K562 (cell line): ENCODE data around the gene CTSD. TPM values are rescaled to one million over a fixed set of nuclear protein-coding genes. Genes with fewer than 3 reads are reported as not detected.
"Not testable (repeated sequence)": the region's sequence is repeated elsewhere in the genome, so short reads cannot be mapped to it uniquely, and the experiment has no call there.

ENCODE experiments used
- ATAC-seq: fragments of 200-7000 bp; cut with Tn5 transposase; 3 replicates; pipeline ENCODE4 v1.9.1; 2020; ENCODE audit warnings: moderate library complexity
- BruUV-seq: library from RNA; stranded (reverse); fragments of 400-500 nt; replicated peaks from 2 replicates; lab custom pipeline; 2021; lab: Mats Ljungman, UMichigan
- CTCF ChIA-PET: fragments of 300-600 bp; formaldehyde crosslinking; extraction: SDS; loops from one replicate; lab custom pipeline; 2021; ENCODE audit warnings: low intra/inter-chr PET ratio; lab: Yijun Ruan, JAX
- POLR2A ChIA-PET: fragments of 300-600, 350-650 bp; sonication (Branson Sonifier 250); formaldehyde crosslinking; extraction: SDS; loops from one replicate; lab custom pipeline; 2021; ENCODE audit warnings: antibody characterized with exemption, inconsistent platforms; lab: Yijun Ruan, JAX
- DNase-seq, 4 experiments: peaks; one replicate each; pipeline versions ENCODE4 v3.0.0 to v3.0.0-alpha.2; 2011 to 2018; ENCODE audit warnings: low spot score in 3 of 4, mixed read lengths in 3 of 4; ENCODE audit errors: extremely low read depth in 1 of 4
- FAIRE-seq: peaks from 2 replicates; lab custom pipeline; 2011; peaks lifted over from hg19 to GRCh38; lab: Jason Lieb, UNC
- H2AFZ ChIP-seq: 2 replicates; pipeline ENCODE4 v1.6.0; 2011; ENCODE audit warnings: low read depth, low read length, control low read depth, inconsistent platforms
- H3K27ac ChIP-seq: fragments of 200-600 bp; 3 replicates; pipeline ENCODE4 v1.8.0; 2011; ENCODE audit warnings: low read depth, mild to moderate bottlenecking, control low read depth, inconsistent platforms, low read length, moderate library complexity, mixed read lengths; ENCODE audit errors: extremely low read depth
- H3K27me3 ChIP-seq, 2 experiments: fragments of 300-600 bp in 1 of 2; 2 replicates in 1 of 2; 3 replicates in 1 of 2; pipeline versions ENCODE4 v1.6.0 to v1.8.0; 2011; ENCODE audit warnings: inconsistent platforms in 2 of 2, low read length in 2 of 2, mild to moderate bottlenecking in 1 of 2, mixed read lengths in 1 of 2, moderate library complexity in 1 of 2; ENCODE audit not compliant: control insufficient read depth in 2 of 2, insufficient read depth in 2 of 2
- H3K36me3 ChIP-seq: fragments of 300-600 bp; 3 replicates; pipeline ENCODE4 v1.8.0; 2011; ENCODE audit warnings: mild to moderate bottlenecking, low read length, inconsistent platforms; ENCODE audit not compliant: control insufficient read depth, insufficient read depth
- H3K4me1 ChIP-seq, 2 experiments: fragments of 200-600 bp in 1 of 2; replicated peaks in 1 of 2; 2 replicates in 1 of 2; 3 replicates in 1 of 2; pipeline versions ENCODE4 v1.5.1 to v1.8.0; 2011; ENCODE audit warnings: inconsistent platforms in 2 of 2, low read length in 2 of 2, mild to moderate bottlenecking in 1 of 2, mixed read lengths in 1 of 2, moderate library complexity in 1 of 2; ENCODE audit not compliant: control insufficient read depth in 2 of 2, insufficient read depth in 2 of 2
- H3K4me2 ChIP-seq: 2 replicates; pipeline ENCODE4 v1.6.1; 2011; ENCODE audit warnings: low read length, control low read depth, inconsistent platforms, mixed read lengths; ENCODE audit not compliant: insufficient read depth
- H3K4me3 ChIP-seq: fragments of 200-600 bp; sonication (generic), shearing (Covaris generic); 2 replicates; pipeline ENCODE4 v1.5.1; 2016; ENCODE audit warnings: control low read depth, inconsistent platforms
- H3K79me2 ChIP-seq: fragments of 200-600 bp; 3 replicates; pipeline ENCODE4 v1.8.0; 2011; ENCODE audit warnings: low read length, inconsistent platforms; ENCODE audit not compliant: control insufficient read depth, insufficient read depth
- H3K9ac ChIP-seq, 2 experiments: 2 replicates each; pipeline versions ENCODE4 v1.6.0 to v1.6.1; 2011; ENCODE audit warnings: low read depth in 2 of 2, low read length in 2 of 2, control low read depth in 1 of 2, inconsistent platforms in 1 of 2, mild to moderate bottlenecking in 1 of 2, mixed read lengths in 1 of 2; ENCODE audit not compliant: insufficient read depth in 1 of 2
- H3K9me1 ChIP-seq: one replicate; pipeline ENCODE4 v1.6.0; 2011; ENCODE audit warnings: inconsistent platforms, mild to moderate bottlenecking, low read length, moderate library complexity; ENCODE audit not compliant: control insufficient read depth, insufficient read depth
- H3K9me3 ChIP-seq: replicated peaks from 2 replicates; pipeline ENCODE4 v1.5.1; 2011; ENCODE audit warnings: low read depth, low read length, inconsistent platforms; ENCODE audit not compliant: control insufficient read depth, insufficient read depth
- H4K20me1 ChIP-seq: replicated peaks from 2 replicates; pipeline ENCODE4 v1.6.1; 2011; ENCODE audit warnings: low read length, inconsistent platforms, mixed read lengths; ENCODE audit not compliant: control insufficient read depth, insufficient read depth
- CTBP1 ChIP-seq: fragments of 450-650 bp; IDR thresholded peaks from 2 replicates; pipeline ENCODE4 v1.6.1; 2016; ENCODE audit warnings: borderline replicate concordance
- E2F8 ChIP-seq: fragments of 450-650 bp; IDR thresholded peaks from 2 replicates; pipeline ENCODE4 v1.7.1; 2018; ENCODE audit warnings: mild to moderate bottlenecking, low read depth; ENCODE audit not compliant: partially characterized antibody
- YY1 ChIP-seq, 3 experiments: IDR thresholded peaks; 2 replicates each; pipeline ENCODE4 v1.6.1; 2011; ENCODE audit warnings: low read length in 2 of 3, mild to moderate bottlenecking in 2 of 3, moderate library complexity in 2 of 3, borderline replicate concordance in 1 of 3, control low read depth in 1 of 3, low read depth in 1 of 3; ENCODE audit not compliant: insufficient read depth in 3 of 3, insufficient replicate concordance in 2 of 3, control insufficient read depth in 1 of 3, insufficient read length in 1 of 3; ENCODE audit errors: extremely low read depth in 1 of 3
- ZNF444 ChIP-seq: fragments of 250-450 bp; sonication (Bioruptor Pico); IDR thresholded peaks from 2 replicates; pipeline ENCODE4 v1.4.0; 2020; ENCODE audit warnings: mild to moderate bottlenecking, moderate library complexity
- ZNF592 ChIP-seq: fragments of 450-650 bp; IDR thresholded peaks from 2 replicates; pipeline ENCODE4 v1.6.1; 2017; ENCODE audit warnings: antibody characterized with exemption, mild to moderate bottlenecking
- WGBS: fragments of 100-300 bp; shearing (Covaris generic); methylation state at CpG from one replicate; pipeline ENCODE4 v1.1.6; 2016; ENCODE audit warnings: low coverage, mixed read lengths; ENCODE audit not compliant: insufficient coverage; ENCODE audit errors: missing lambda C conversion rate; 5-methylcytosine and 5-hydroxymethylcytosine counted together
- in situ Hi-C: fragments of 300-500 bp; cut with MboI; formaldehyde crosslinking; loops from 4 replicates; pipeline ENCODE4 v1.15.0; 2018; ENCODE audit warnings: inconsistent platforms, mixed read lengths
- intact Hi-C: fragments of 100-400 bp; cut with micrococcal nuclease; formaldehyde crosslinking; loops from 2 replicates; pipeline ENCODE4 v1.14.2; 2022
- polyA plus RNA-seq, 8 experiments: library from polyadenylated mRNA; depleted of rRNA in 4 of 8; stranded (reverse) in 5 of 8; unstranded in 3 of 8; fragments of >200 nt; fragmentation: Nextera tagmentation in 2 of 8; fragmentation: Illumina TruSeq in 1 of 8; extraction: Ambion mirVana in 2 of 8; extraction: Trizol in 1 of 8; gene quantifications; 2 replicates each; pipeline versions ENCODE4 v1.2.1 to v1.2.3, GENCODE V29; 2011 to 2014; ENCODE audit warnings: inconsistent platforms in 1 of 8, missing spikeins in 1 of 8
- total RNA-seq, 7 experiments: library from RNA; depleted of rRNA in 6 of 7; stranded (reverse); fragments of >200 nt in 6 of 7; fragmentation: Illumina TruSeq in 2 of 7; extraction: Trizol in 2 of 7; gene quantifications; 2 replicates each; pipeline versions ENCODE4 v1.2.1 to v1.2.3, GENCODE V29; 2011 to 2021; ENCODE audit warnings: low replicate concordance in 1 of 7

CTSD gene
- total and polyA plus RNA-seq, 9 of the 15 experiments (the other 6 are each of a cell fraction or from before 2014, with no cell fraction given): 1.0 to 112 (median 40.9) TPM

DNA sequence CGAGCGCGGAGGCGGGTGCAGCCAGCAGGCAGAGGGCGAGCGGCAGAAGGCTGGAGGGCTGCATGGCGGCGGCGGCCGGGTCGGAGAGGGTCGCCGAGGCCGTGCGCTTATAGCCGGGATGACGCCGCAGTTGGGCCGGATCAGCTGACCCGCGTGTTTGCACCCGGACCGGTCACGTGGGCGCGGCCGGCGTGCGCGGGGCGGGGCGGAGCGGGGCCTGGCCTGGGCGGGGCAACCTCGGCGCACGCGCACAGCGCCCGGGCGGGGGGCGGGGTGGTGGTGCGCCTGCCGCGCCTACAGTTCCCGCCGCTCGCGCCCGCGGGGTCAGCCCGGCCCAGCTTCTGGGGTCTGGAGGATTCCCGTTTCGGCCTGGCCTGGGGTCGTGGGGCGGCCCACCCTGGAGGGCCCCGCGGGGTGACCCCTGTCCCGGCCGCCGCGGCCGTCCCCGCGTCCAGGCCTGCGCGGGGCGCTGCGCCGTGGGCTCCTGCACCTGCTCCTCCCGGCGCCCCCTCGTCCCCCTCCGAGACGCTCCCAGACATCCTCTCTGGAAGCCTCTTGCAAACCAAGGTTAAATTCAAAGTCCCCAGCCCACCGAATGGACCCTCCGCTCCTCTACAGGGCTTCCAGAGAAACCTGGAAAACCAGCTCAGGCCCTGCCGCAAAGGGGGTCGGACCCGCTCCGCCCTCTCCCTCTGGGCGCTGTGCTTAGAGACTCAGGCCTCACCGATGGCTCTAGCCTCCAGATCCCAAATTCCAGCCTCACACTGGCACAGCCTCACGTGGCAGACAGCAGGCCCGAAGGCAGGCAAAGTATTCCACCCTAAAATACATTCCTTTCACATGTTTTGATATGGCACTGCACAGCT, at the start of gene CTSD (continued):
- TF ChIP-seq ZNF444 (CRISPR knock-in tag) (no peak), CTBP1 (peak; percentile 33; the same call in 1 of the 2 replicates), E2F8 (no peak), ZNF592 (0 out of 2 replicates have a peak, but pooled peaks have one; percentile 54), YY1 (IDR thresholded peaks at IDR 0.05; ENCODE audit: borderline replicate concordance in 1 of 3, control insufficient read depth in 1 of 3, extremely low read depth in 1 of 3, insufficient read depth in 3 of 3, insufficient read length in 1 of 3, insufficient replicate concordance in 2 of 3, low read depth in 1 of 3, low read length in 2 of 3) (peak in 1 of 3 experiments; percentile 58)
- TF ChIP-seq, all 486 proteins: peak for 71

GRCh38 chr11:1813356-1813755, 49.6 kb upstream of the CTSD start:
- peaks cover 28 to 45% of the 10 kb centered on the region in 2 experiments for H3K27me3 ChIP-seq
- intact Hi-C loops, H3K4me1 ChIP-seq, H3K9ac ChIP-seq, H3K4me2 ChIP-seq, H3K4me3 ChIP-seq, FAIRE-seq, DNase-seq, H3K9me1 ChIP-seq, ATAC-seq, H3K79me2 ChIP-seq, H3K36me3 ChIP-seq, H3K9me3 ChIP-seq, CTCF ChIA-PET, H2AFZ ChIP-seq, H4K20me1 ChIP-seq, BruUV-seq, H3K27ac ChIP-seq, in situ Hi-C loops, POLR2A ChIA-PET: not testable (repeated sequence)
- 1% methylated on average over 9 of the region's 9 CpGs for WGBS
